Heart left ventricle (tissue), 16 donors: ENCODE results near the gene YJEFN3. TPM values are rescaled to one million over a fixed set of nuclear protein-coding genes. Genes with fewer than 3 reads are reported as not detected.

Experiments
- ATAC-seq, 4 donors: fragments of 200-7000 bp; cut with Tn5 transposase; one replicate each; pipeline ENCODE4 v1.9.1; 2020 to 2022; ENCODE audit warnings: moderate library complexity in 4 of 4, mild to moderate bottlenecking in 3 of 4, moderate number of reproducible peaks in 1 of 4
- DNase-seq, 5 donors: peaks; one replicate each; pipeline ENCODE4 v3.0.0-alpha.2; 2020
- H3K27ac ChIP-seq, 12 donors: fragments of 200-600 bp; sonication (generic) in 4 of 12; one replicate each; pipeline versions ENCODE4 v1.5.0 to v1.8.0; 2016 to 2022; ENCODE audit warnings: mild to moderate bottlenecking in 2 of 12
- H3K27me3 ChIP-seq, 9 donors: fragments of 200-600 bp; sonication (generic) in 2 of 9; one replicate each; pipeline versions ENCODE4 v1.5.1 to v1.8.0; 2016 to 2022; ENCODE audit warnings: mild to moderate bottlenecking in 3 of 9
- H3K36me3 ChIP-seq, 9 donors: fragments of 200-600 bp; sonication (generic) in 2 of 9; one replicate each; pipeline versions ENCODE4 v1.5.0 to v1.8.0; 2018 to 2022; ENCODE audit warnings: mild to moderate bottlenecking in 2 of 9
- H3K4me1 ChIP-seq, 12 donors: fragments of 200-600 bp; sonication (generic) in 4 of 12; one replicate each; pipeline versions ENCODE4 v1.5.0 to v1.8.0; 2016 to 2022; ENCODE audit warnings: mild to moderate bottlenecking in 3 of 12
- H3K4me3 ChIP-seq, 12 donors: fragments of 200-600 bp; sonication (generic) in 4 of 12; one replicate each; pipeline versions ENCODE4 v1.5.0 to v1.8.0; 2017 to 2022; ENCODE audit warnings: mild to moderate bottlenecking in 9 of 12, moderate library complexity in 4 of 12
- H3K9me3 ChIP-seq, 12 donors: fragments of 200-600 bp; sonication (generic) in 4 of 12; one replicate each; pipeline versions ENCODE4 v1.5.0 to v1.8.0; 2016 to 2022; ENCODE audit warnings: mild to moderate bottlenecking in 1 of 12
- POLR2A ChIP-seq, 2 donors: fragments of 450-650 bp; IDR thresholded peaks; one replicate each; pipeline ENCODE4 v1.6.1; 2017; ENCODE audit warnings: antibody characterized with exemption in 2 of 2, mild to moderate bottlenecking in 2 of 2, moderate library complexity in 2 of 2
- WGBS, 4 donors: extraction: QIAGEN DNeasy Blood & Tissue Kit in 2 of 4; methylation state at CpG; one replicate each; pipeline versions ENCODE4 v1.1.5 to v1.1.7; 2013 to 2018; 5-methylcytosine and 5-hydroxymethylcytosine counted together
- intact Hi-C, 10 donors: fragments of 100-400 bp; cut with DNase I; formaldehyde crosslinking; loops; one replicate each; pipeline versions ENCODE4 v1.11.1 to v1.14.2; 2022
- polyA plus RNA-seq, 2 donors: library from polyadenylated mRNA; stranded (reverse); fragments of 200-250 nt; gene quantifications; one replicate each; pipeline ENCODE4 v1.2.3, GENCODE V29; 2013
- total RNA-seq, 9 donors: library from RNA; depleted of rRNA in 2 of 9; stranded (reverse); fragments of >200 nt in 2 of 9; fragmentation: NEBNext Ultra II Directional in 3 of 9; extraction: Animal tissue kit (Norgen Biotek cat#: 25700) in 3 of 9; gene quantifications; one replicate each; pipeline versions ENCODE4 v1.1.0 to v1.2.4, GENCODE V29; 2016 to 2023
- TF ChIP-seq, protein P1 (sequence below), 12 donors: fragments of 200-600 bp; sonication (generic) in 4 of 12; IDR thresholded peaks; one replicate each; pipeline versions ENCODE4 v1.5.0 to v1.8.0; 2018 to 2022; ENCODE audit warnings: antibody characterized with exemption in 12 of 12, mild to moderate bottlenecking in 5 of 12
- donor health status: ischemic (EF 13 %, LVEDD 7.1; RV severe dilation, severe dysfunction).
- donor health status: healthy with polysubstance abuse.
- donor health status: DM: no; HTN: yes; CAD: no.
- donor health status: DM: no; HTN: no; CAD: no.
- donor health status: ischemic (EF 25% LVEDD 6.9; RV normal size, moderate dysfunction).
- donor health status: ischemic (EF 25% LVEDD 5.7; RV mildly dilated, moderate dysfunction).
- donor health status: healthy.
- donor health status: DM: yes; HTN: yes; CAD: no.
- donor health status: ischemic (EF 35%, LVEDD 5.7; RV mildly dilated, moderate dysfunction).
- donor health status: nonischemic (EF 11% LVEDD 7.7; RV severe dilation, severe dysfunction).
- donor health status: DM: yes; HTN: yes; CAD: no.
- donor health status: PGD.
- donor health status: ischemic (EF 29% LVEDD 5.4; RV normal size, mild dysfunction).
- donor health status: nonischemic (EF 23%, LVEDD 6.1; RV moderate dilation, normal function).

Gene YJEFN3
- total and polyA plus RNA-seq, 11 donors = 1.2 to 5.4 (median 2.5) TPM; not detected in 1

GRCh38 chr19:19534556-19535265 is 6.0 kb downstream of the YJEFN3 start:
- no peak overlapping the region for H3K4me3 ChIP-seq
- no peak for DNase-seq
- peaks cover 0 to 5% (median 0%) of the 10 kb centered on the region in 9 donors for H3K36me3 ChIP-seq
- H3K27ac ChIP-seq = no peak overlapping the region
- 83 to 91% (median 88%) methylated on average over 21 to 27 of the region's 27 CpGs for WGBS, 4 donors
- TF ChIP-seq, protein P1, sequence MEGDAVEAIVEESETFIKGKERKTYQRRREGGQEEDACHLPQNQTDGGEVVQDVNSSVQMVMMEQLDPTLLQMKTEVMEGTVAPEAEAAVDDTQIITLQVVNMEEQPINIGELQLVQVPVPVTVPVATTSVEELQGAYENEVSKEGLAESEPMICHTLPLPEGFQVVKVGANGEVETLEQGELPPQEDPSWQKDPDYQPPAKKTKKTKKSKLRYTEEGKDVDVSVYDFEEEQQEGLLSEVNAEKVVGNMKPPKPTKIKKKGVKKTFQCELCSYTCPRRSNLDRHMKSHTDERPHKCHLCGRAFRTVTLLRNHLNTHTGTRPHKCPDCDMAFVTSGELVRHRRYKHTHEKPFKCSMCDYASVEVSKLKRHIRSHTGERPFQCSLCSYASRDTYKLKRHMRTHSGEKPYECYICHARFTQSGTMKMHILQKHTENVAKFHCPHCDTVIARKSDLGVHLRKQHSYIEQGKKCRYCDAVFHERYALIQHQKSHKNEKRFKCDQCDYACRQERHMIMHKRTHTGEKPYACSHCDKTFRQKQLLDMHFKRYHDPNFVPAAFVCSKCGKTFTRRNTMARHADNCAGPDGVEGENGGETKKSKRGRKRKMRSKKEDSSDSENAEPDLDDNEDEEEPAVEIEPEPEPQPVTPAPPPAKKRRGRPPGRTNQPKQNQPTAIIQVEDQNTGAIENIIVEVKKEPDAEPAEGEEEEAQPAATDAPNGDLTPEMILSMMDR (IDR thresholded peaks at IDR 0.05) = no peak
- TF ChIP-seq POLR2A (IDR thresholded peaks at IDR 0.05) = no peak
- H3K4me1 ChIP-seq = peaks cover 4 to 26% (median 14%) of the 10 kb centered on the region in 12 donors
- ATAC-seq = no peak
- no peaks in the 10 kb centered on the region for H3K9me3 ChIP-seq
- intact Hi-C loops = loop anchor here in 9 of 10 donors (2.0 to 10.0 kb wide), 8 partner anchors 108 to 740 kb away; partner anchors contain the start of gene GMIP (in 4 of the 9)
- peaks cover 0 to 27% (median 13%) of the 10 kb centered on the region in 9 donors for H3K27me3 ChIP-seq

- 87 to 94% (median 90%) methylated on average over 22 to 34 of the region's 34 CpGs for WGBS, 4 donors
- intact Hi-C loops = loop anchor here in 6 of 10 donors (2.0 to 10.0 kb wide), 4 partner anchors 107 to 739 kb away; partner anchors contain the start of gene GMIP (in 1 of the 6)
- Histone ChIP-seq H3K4me3 (no peak overlapping the region), H3K4me1 (peaks cover 4 to 32% (median 16%) of the 10 kb centered on the region in 12 donors), H3K9me3 (no peaks in the 10 kb centered on the region), H3K36me3 (peaks cover 0 to 5% (median 0%) of the 10 kb centered on the region in 9 donors), H3K27me3 (peaks cover 2 to 32% (median 18%) of the 10 kb centered on the region in 9 donors), H3K27ac (no peak overlapping the region)
- ATAC-seq = no peak
- no peak for DNase-seq
- no peak for TF ChIP-seq POLR2A (IDR thresholded peaks at IDR 0.05)
- TF ChIP-seq, protein P1 (IDR thresholded peaks at IDR 0.05) = no peak
Observed at GRCh38 chr19:19535311-19536191, 6.8 kb downstream of the YJEFN3 start.

GRCh38 chr19:19537075-19538048 is 8.7 kb downstream of the YJEFN3 start:
- no peak for DNase-seq
- WGBS, 4 donors = 41 to 64% (median 43%) methylated on average over 30 to 59 of the region's 59 CpGs
- no peak for TF ChIP-seq POLR2A (IDR thresholded peaks at IDR 0.05)
- TF ChIP-seq, protein P1 (IDR thresholded peaks at IDR 0.05) = no peak
- ATAC-seq = no peak
- intact Hi-C loops = loop anchor here in 5 of 10 donors (10.0 kb wide), 3 partner anchors 397 to 737 kb away; no protein-coding TSS in a partner anchor
- Histone ChIP-seq H3K27ac (no peak overlapping the region), H3K9me3 (no peaks in the 10 kb centered on the region), H3K27me3 (peaks cover 12 to 47% (median 23%) of the 10 kb centered on the region in 9 donors), H3K4me1 (peaks cover 4 to 36% (median 16%) of the 10 kb centered on the region in 12 donors), H3K36me3 (peaks cover 0 to 5% (median 0%) of the 10 kb centered on the region in 9 donors), H3K4me3 (peak overlapping the region in 6 of 12 donors; percentile 25 to 52 (median 42))
